Choroid plexus epithelial cell (primary cell): Measurements from ENCODE around the gene UBE2D2.

Experiments
- DNase-seq: peaks from one replicate; pipeline ENCODE4 v3.0.0-alpha.2; 2010; ENCODE audit warnings: low read depth
- H3K4me3 ChIP-seq: 2 replicates; pipeline ENCODE4 v1.5.1; 2011; ENCODE audit warnings: low read depth, mild to moderate bottlenecking, control low read depth, low read length, moderate library complexity
- CTCF ChIP-seq: conservative IDR thresholded peaks from 2 replicates; pipeline ENCODE4 v1.5.1; 2011; ENCODE audit warnings: low read depth, mild to moderate bottlenecking, control low read depth, inconsistent platforms, low read length, moderate library complexity

Gene UBE2D2

GRCh38 chr5:139668064-139668880 lies 107.1 kb downstream of the UBE2D2 start:
- no peak for TF ChIP-seq CTCF
- no peak for DNase-seq
- H3K4me3 ChIP-seq = peak overlapping the region; percentile 41

- no peak for DNase-seq
- no peak overlapping the region for H3K4me3 ChIP-seq
- no peak for TF ChIP-seq CTCF
Measured at GRCh38 chr5:139668924-139669661, 108.0 kb downstream of the UBE2D2 start.

- no peak overlapping the region for H3K4me3 ChIP-seq
- DNase-seq = no peak
Measured at GRCh38 chr5:139669662-139670368, 108.7 kb downstream of the UBE2D2 start.

GRCh38 chr5:139670369-139671095 lies 109.4 kb downstream of the UBE2D2 start:
- no peak for DNase-seq
- TF ChIP-seq CTCF = peak; percentile 55
- H3K4me3 ChIP-seq = no peak overlapping the region

More at GRCh38 chr5:139669662-139670368, 108.7 kb downstream of the UBE2D2 start:
- TF ChIP-seq CTCF = no peak

- peak overlapping the region; percentile 12 for H3K4me3 ChIP-seq
- no peak for TF ChIP-seq CTCF
- no peak for DNase-seq
Measured at GRCh38 chr5:139671096-139671841, 110.1 kb downstream of the UBE2D2 start.

- no peak for DNase-seq
- TF ChIP-seq CTCF = no peak
- no peak overlapping the region for H3K4me3 ChIP-seq
Measured at GRCh38 chr5:139675213-139675612, 114.1 kb downstream of the UBE2D2 start.
